Kidney glomerular epithelial cell (primary cell): ENCODE data around the gene PRSS48.
"Not testable (repeated sequence)": the region's sequence is repeated elsewhere in the genome, so short reads cannot be mapped to it uniquely, and the experiment has no call there.

Source experiments
- DNase-seq: peaks from one replicate; lab custom pipeline; 2025; lab: John Stamatoyannopoulos, UW

PRSS48 gene

DNA sequence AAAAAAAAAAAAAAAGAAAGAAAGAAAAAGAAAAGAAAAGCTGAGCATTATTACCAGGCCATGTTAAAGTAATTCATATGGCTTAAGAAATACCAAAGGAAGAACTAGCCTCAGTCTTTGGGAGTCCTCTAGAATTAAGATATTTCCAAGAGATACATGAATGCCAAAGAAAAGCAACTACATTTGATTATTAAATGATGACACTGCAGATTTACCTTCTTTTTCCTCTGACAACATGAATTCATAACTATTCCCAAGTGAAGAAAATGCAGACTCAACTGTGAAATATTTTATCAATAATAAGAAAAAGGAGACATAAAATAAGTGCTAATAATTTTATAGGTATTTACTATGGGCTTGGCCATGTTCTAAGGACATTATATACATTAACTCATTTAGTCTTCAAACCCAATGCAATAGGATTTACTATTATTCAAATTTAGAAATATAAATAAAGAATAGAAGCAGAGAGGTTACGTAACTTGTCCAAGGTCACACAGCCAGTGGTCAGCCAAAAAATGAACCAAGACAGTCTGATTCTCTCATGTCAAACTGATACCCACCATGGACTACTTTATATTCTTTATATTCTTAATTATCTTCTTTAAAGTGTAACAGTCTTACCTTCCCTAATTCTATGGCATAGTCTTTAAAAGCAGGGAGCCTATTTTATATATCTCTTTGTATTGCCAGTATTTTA lies 41.5 kb downstream of the PRSS48 start:
- no peak for DNase-seq

GRCh38 chr4:151319490-151319889 lies 42.5 kb downstream of the PRSS48 start:
- no peak for DNase-seq

DNA sequence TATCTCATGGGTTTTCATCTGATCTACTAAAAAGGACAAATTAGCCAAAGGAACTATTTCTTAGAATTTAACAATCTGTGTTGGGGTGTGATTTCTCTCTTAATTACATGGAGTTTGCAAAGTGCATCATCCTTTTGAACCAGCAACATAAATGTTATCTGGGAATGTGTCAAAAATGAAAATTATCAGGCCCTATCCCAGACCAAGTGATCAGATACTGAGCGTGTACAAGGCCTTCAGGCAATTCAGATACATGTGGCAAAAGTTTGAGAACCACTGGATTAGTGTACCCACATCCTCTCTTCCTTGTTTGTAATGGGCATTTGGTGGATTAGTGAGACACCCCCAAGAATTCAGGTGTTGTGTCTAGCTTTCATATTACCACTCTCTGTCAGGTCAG lies 44.6 kb downstream of the PRSS48 start:
- DNase-seq = no peak

GRCh38 chr4:151322161-151322560 lies 45.2 kb downstream of the PRSS48 start:
- DNase-seq = not testable (repeated sequence)

GRCh38 chr4:151322570-151322969 lies 45.6 kb downstream of the PRSS48 start:
- DNase-seq = no peak

DNA sequence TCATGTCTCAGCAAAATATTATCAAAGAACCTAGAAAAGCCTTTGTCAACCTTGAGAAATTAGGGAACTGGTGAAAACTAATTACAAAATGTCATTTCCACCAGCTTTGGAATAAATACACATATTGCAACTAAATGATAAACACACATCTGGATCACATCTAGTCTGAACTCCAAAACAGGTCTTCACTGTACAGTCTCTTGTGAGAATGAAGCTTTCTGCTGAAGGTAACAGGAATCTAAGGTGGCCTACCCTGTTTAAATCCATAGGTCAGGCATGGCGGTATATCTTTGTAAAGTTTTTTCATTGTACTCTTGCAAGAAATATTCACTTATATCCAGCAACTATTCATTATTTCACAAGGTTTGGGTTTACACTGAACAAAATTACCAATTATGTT lies 46.7 kb downstream of the PRSS48 start:
- no peak for DNase-seq

DNA sequence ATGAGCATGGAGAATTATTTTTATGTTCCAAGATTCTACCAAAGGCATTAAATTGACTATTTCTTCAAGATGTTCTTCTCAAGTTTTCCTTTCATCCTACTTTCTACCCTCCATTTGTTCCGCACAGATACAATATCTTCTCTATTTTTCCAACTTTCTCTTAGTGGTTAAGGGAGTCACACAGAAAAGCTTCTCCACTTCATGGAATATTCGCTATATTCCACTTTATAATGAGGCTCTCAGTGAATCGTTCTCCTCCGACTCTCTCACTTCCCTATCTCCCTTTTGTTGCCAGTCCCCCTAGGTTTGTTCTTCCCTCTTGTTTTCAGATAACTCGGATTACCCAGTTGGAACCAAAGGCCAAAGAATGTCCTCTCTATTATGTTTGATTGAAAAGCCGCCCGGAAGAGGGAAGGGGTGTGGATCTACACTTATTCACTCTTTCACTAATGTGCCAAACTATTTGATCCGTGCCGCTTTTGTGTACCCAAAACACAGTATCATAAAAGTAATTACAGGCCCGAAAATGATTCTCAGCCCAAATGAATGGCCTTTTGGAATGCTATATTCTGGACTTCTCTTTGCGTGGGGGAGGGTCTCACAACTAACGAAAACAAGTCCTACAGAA lies 47.3 kb downstream of the PRSS48 start:
- no peak for DNase-seq

- DNase-seq = peak; percentile 18
Measured at GRCh38 chr4:151324752-151325110, 47.8 kb downstream of the PRSS48 start.

GRCh38 chr4:151325111-151325948 lies 48.4 kb downstream of the PRSS48 start, which contains the start of gene SH3D19:
TSS of gene SH3D19 (minus strand) at chr4:151325605. CDS start at chr4:151325352, 253 bp downstream.
- DNase-seq = peak; percentile 37

DNA sequence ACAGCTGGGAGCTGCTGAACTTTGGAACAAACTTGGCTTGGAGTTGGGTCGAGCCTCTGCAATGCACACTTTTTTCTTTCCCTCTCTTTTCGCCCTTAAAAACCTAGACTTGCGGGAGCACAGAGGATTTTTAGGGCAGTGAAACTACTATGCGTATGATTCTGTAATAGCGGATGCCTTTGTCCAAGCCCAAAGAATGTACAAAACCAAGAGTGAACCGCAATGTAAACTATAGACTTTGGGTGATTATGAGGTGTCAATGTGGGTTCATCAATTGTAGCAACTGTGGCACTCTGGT lies 48.9 kb downstream of the PRSS48 start:
- no peak for DNase-seq

- no peak for DNase-seq
Measured at GRCh38 chr4:151329217-151330007, 52.5 kb downstream of the PRSS48 start.

- peak; percentile 32 for DNase-seq
Measured at GRCh38 chr4:151331276-151332042, 54.5 kb downstream of the PRSS48 start.

- DNase-seq = no peak
Measured at GRCh38 chr4:151339467-151339866, 62.5 kb downstream of the PRSS48 start.

GRCh38 chr4:151340751-151341385 lies 63.9 kb downstream of the PRSS48 start:
- peak; percentile 23 for DNase-seq
